Measurements from ENCODE around the gene ABCG2.

The ABCG2 gene

DNA sequence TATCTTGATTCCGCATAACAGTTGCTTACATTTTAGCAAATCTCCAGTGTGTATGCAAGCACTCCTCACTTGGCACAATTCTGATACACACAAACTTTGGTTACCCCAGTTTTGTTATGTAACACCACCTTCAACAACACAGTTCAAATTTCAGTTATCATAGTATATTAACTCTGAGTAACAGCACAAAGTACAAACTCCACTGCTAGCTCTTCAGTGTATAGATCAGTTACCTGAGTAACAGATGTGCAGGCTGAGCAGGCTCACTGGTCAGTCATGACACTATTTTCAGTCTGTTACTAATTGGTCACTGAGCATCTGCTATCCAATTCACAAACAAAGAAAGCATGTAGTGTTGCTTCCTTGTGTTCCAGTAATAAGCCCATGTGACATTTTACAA is 95.6 kb downstream of the ABCG2 start:
- DNase-seq = no peak

DNA sequence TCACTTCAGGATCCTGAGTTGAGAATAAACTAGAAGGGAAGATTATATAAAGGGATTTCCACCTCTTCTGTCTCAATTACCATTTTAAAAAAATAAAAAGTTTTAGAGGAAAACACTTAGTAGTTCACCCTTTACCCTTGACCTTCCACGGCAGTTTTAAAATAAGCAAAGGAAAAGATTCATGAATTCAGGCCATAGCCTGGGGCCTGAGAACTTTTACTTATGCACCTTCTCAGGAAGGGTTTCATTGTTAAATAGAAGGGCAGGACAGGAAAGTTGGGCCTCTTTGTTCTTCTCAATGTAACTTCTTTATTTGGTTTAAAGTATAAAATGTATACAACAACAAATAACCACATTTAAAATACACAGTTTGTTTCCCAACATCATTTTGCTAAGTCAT is 96.1 kb downstream of the ABCG2 start:
- DNase-seq = no peak

- no peak for DNase-seq
Observed at GRCh38 chr4:88060431-88060830, 98.0 kb downstream of the ABCG2 start.

DNA sequence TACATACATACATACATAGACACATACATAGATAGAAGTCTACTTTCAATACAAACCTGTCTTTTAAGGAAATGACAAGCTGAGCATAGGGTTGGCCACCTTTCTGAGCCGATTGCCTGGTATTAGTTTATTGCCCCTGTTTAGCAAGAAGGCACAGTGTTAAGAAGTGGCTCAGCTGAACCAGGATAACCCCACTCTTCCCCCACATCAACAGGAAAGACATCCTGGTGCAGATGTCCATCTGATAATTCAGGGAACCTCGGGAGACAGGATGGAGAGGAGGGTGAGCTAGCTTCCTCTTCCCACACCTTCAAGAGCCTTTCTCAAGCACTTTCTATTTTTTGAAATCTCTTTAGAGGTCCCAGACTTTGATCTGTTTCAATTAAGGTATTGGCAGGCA is 98.7 kb downstream of the ABCG2 start:
- no peak for DNase-seq

GRCh38 chr4:88058295-88058694 is 100.1 kb downstream of the ABCG2 start:
- DNase-seq = no peak

GRCh38 chr4:88054901-88055300 is 103.5 kb downstream of the ABCG2 start:
- peak in 1 of 14 donors; percentile 2 for DNase-seq

DNA sequence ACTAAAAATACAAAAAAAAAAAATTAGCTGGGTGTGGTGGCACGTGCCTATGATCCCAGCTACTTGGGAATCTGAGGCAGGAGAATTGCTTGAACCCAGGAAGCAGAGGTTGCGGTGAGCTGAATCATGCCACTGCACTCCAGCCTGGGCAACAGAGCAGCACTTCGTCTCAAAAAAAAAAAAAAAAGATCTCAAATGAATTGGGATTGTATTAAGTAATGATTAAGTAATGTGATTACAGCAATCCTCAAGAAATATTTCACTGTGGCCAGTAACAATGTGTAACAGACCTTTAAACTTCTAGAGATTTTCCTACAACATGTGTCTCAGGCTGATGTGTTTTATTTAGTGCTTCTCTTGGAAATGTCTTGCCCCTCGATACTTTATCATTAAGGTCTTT is 104.2 kb downstream of the ABCG2 start:
- DNase-seq = no peak

DNA sequence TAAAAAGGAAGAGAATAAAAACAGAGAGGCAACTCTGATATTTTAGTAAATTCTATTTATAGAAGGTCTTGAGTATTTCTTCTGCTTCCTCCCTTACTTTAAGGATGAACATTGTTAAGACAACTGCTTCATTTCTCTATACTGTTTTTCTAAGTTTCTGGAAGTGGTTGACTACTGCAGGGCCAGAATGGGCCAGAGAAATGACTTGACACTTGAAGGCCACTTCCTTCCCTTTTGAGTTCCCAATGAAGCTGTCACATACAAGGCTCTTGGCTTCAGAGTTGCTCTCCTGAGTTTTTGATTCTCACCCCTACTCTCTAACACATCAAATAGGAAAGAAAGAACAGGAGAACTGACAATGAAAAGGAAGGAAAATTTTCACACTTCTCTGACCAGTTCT is 113.4 kb downstream of the ABCG2 start:
- no peak for DNase-seq

DNA sequence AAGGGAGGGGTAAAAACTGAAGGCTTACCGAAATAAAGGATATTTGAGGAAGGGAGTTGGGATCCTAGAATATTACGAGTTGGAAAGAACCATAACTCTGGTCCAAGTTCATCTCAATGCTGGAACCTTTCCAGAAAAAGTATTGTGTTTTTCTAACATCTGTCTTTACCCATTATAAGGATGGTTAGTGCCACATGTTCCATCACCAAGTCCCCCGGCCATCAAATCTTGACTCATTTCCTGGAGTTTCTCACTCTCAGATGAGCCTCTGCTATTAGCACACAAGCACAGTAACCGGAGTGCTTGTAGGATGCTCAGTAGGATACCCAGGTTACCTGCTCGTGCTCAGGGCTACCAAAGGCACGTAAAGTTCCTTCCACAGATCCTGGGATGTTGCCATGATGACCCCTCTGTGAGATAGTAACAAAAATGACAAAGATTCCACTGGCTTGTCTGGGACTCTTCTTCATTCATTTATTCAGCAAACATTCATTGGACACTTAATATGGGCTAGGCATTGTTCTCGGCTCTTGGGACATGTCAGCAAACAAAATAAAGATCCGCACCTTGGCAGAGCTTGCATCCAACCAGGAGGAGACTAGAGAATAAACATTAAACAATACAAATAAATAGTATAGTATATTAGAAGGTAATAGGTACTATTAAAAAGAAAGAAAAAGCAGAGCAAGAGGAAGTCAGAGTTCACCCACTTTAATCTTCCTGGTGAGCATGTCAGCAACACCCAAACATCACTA is 114.7 kb downstream of the ABCG2 start:
- no peak for DNase-seq

DNA sequence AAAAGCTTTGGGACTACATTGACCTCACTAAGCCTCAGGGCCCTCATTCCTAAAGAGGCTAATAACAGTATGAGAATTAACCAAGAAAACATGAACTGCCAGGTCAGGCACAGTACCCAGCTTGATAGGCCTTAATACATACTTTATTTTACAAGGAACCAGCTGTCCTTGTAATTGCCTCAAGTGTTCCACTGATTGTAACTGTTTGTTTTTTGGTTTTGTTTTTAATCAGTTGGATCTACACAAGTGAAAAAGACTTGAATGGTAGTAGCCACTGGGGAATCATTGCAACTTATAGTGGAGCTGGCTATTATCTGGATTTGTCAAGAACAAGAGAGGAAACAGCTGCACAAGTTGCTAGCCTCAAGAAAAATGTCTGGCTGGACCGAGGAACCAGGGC is 115.4 kb downstream of the ABCG2 start:
- no peak for DNase-seq

DNA sequence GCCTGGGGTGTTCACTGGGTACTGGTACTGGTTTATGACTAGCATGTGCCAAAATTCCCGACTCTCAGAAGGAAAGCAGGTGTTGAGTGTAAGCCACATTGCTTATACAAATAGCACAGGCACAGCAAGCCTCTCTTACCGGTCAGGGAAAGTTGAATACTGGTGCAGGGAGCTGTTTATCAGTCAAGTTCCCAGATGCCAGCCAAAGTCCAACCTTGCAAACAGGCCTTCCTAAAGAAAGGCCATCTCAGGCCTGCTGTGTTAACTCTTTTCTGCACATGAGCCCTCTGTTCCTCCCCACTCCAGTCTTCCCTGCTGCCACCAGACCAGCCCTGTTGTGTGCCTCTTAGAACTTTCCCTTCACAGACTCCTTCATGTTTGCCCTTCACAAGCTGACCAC is 116.8 kb downstream of the ABCG2 start:
- no peak for DNase-seq

GRCh38 chr4:88040707-88041106 is 117.7 kb downstream of the ABCG2 start:
- DNase-seq = no peak
